SU-DHL-6 (cell line): ENCODE results near the gene SDC4.

Experiments used
- H2AFZ ChIP-seq: fragments of 200-600 bp; sonication (generic); 2 replicates; pipeline ENCODE4 v1.6.1; 2014; ENCODE audit warnings: low read depth, mild to moderate bottlenecking, moderate library complexity, mixed read lengths, antibody characterized with exemption, low read length; ENCODE audit not compliant: severe bottlenecking
- H3F3A ChIP-seq: fragments of 200-600 bp; shearing (Covaris generic); 2 replicates; pipeline ENCODE4 v1.6.0; 2016; ENCODE audit warnings: antibody characterized with exemption, mild to moderate bottlenecking; ENCODE audit not compliant: insufficient read depth
- H3K27ac ChIP-seq: fragments of 200-600 bp; sonication (generic); 2 replicates; pipeline ENCODE4 v1.5.1; 2016; ENCODE audit warnings: low read depth, mild to moderate bottlenecking, low read length, moderate library complexity, mixed read lengths
- H3K27me3 ChIP-seq: fragments of 200-600 bp; sonication (generic), shearing (Covaris generic); 2 replicates; pipeline ENCODE4 v1.6.0; 2014; ENCODE audit warnings: mild to moderate bottlenecking, low read length
- H3K36me3 ChIP-seq: fragments of 200-600 bp; sonication (generic); 2 replicates; pipeline ENCODE4 v1.6.1; 2014; ENCODE audit warnings: mild to moderate bottlenecking, low read length, mixed read lengths
- H3K4me2 ChIP-seq: fragments of 300-600, 200-600 bp; shearing (Covaris generic), sonication (generic); 2 replicates; pipeline ENCODE4 v1.6.0; 2014; ENCODE audit warnings: low read length, low read depth, mild to moderate bottlenecking; ENCODE audit not compliant: poor library complexity, severe bottlenecking
- H3K4me3 ChIP-seq: fragments of 200-600 bp; sonication (generic); 2 replicates; pipeline ENCODE4 v1.5.1; 2014; ENCODE audit warnings: antibody characterized with exemption, low read length, mild to moderate bottlenecking, mixed read lengths; ENCODE audit not compliant: insufficient read depth, poor library complexity, severe bottlenecking
- H3K79me2 ChIP-seq: fragments of 200-600 bp; sonication (generic); 2 replicates; pipeline ENCODE4 v1.6.1; 2014; ENCODE audit warnings: mild to moderate bottlenecking, low read length, moderate library complexity; ENCODE audit not compliant: insufficient read depth
- H3K9ac ChIP-seq: fragments of 200-600 bp; sonication (generic); 2 replicates; pipeline ENCODE4 v1.7.0; 2014; ENCODE audit warnings: mild to moderate bottlenecking, low read length
- H3K9me2 ChIP-seq: fragments of 200-600 bp; sonication (generic); replicated peaks from 2 replicates; pipeline ENCODE4 v1.6.1; 2014; ENCODE audit warnings: low read length; ENCODE audit not compliant: insufficient read depth
- H3K9me3 ChIP-seq: fragments of 200-600 bp; sonication (generic); 2 replicates; pipeline ENCODE4 v1.6.1; 2014; ENCODE audit warnings: low read length, mixed read lengths; ENCODE audit not compliant: insufficient read depth
- H4K20me1 ChIP-seq: fragments of 200-600 bp; sonication (generic); 2 replicates; pipeline ENCODE4 v1.6.1; 2014; ENCODE audit warnings: low read depth, mild to moderate bottlenecking, antibody characterized with exemption, low read length, moderate library complexity, mixed read lengths
- EZH2phosphoT487 ChIP-seq: fragments of 200-600 bp; sonication (generic), shearing (Covaris generic); conservative IDR thresholded peaks from 2 replicates; pipeline ENCODE4 v1.6.1; 2018; ENCODE audit warnings: mild to moderate bottlenecking, antibody characterized with exemption, low read length, moderate library complexity, mixed read lengths
- TF ChIP-seq, protein P1 (sequence below): fragments of 200-600 bp; sonication (generic); IDR thresholded peaks from one replicate; pipeline ENCODE4 v1.5.1; 2017; ENCODE audit warnings: antibody characterized with exemption, mild to moderate bottlenecking, low read length, moderate library complexity; ENCODE audit not compliant: insufficient read depth, poor library complexity, severe bottlenecking

SDC4 gene

DNA sequence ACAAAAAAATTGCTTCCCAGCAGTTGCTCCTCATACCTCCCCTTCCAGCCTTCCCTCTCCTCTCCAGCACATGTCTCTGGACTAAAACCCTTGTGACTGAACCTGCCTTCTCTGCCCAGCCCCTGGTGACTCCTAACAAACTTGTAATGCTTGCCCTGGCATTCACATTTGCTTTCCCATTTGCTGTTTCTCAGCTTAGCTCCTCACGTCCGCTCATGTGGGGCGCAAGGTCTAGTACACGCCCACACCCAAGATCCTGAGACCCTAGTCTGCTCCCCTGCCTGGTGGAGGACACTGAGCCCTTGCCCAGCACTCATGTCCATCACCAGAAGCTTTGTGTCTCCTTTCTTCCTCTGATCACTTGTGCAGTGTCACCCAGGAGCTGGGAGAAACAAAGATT lies 59.8 kb downstream of the SDC4 start:
- H3K79me2 ChIP-seq = no peaks in the 10 kb centered on the region
- H4K20me1 ChIP-seq = no peaks in the 10 kb centered on the region
- no peaks in the 10 kb centered on the region for H3K27me3 ChIP-seq
- H3K4me2 ChIP-seq = no peak overlapping the region
- no peaks in the 10 kb centered on the region for H3F3A ChIP-seq
- H3K27ac ChIP-seq = no peak overlapping the region
- no peaks in the 10 kb centered on the region for H3K36me3 ChIP-seq
- no peak for TF ChIP-seq EZH2phosphoT487
- TF ChIP-seq, protein P1, sequence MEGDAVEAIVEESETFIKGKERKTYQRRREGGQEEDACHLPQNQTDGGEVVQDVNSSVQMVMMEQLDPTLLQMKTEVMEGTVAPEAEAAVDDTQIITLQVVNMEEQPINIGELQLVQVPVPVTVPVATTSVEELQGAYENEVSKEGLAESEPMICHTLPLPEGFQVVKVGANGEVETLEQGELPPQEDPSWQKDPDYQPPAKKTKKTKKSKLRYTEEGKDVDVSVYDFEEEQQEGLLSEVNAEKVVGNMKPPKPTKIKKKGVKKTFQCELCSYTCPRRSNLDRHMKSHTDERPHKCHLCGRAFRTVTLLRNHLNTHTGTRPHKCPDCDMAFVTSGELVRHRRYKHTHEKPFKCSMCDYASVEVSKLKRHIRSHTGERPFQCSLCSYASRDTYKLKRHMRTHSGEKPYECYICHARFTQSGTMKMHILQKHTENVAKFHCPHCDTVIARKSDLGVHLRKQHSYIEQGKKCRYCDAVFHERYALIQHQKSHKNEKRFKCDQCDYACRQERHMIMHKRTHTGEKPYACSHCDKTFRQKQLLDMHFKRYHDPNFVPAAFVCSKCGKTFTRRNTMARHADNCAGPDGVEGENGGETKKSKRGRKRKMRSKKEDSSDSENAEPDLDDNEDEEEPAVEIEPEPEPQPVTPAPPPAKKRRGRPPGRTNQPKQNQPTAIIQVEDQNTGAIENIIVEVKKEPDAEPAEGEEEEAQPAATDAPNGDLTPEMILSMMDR = no peak
- H2AFZ ChIP-seq = no peak overlapping the region
- no peak overlapping the region for H3K9ac ChIP-seq
- no peaks in the 10 kb centered on the region for H3K9me3 ChIP-seq
- H3K9me2 ChIP-seq = no peaks in the 10 kb centered on the region
- no peak overlapping the region for H3K4me3 ChIP-seq

DNA sequence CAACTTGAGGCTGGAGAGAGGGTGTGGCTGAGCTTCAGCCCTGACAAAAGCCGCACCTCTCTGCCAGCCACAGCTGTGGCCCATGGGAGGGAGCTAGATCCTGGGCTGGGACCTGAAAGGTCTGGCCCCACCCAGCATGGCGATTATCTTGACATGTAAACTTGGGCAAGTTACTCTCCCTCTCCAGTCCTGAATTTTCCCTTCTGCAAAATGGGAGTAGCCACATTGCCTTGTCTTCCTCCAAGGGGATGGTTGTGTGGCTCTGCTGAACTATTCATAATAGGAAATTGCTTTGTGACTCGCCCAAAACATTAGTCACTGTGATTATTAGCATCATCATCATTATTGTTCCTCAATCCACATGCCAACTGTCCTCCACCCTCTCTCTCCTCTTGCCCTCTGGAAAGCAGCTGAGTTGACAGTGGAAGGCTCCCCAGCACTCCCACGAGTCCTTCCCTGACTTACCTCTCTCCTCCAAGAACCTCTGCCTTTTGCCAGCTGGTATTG lies 64.6 kb downstream of the SDC4 start:
- TF ChIP-seq, protein P1 = no peak
- no peak for TF ChIP-seq EZH2phosphoT487
- Histone ChIP-seq H3F3A (no peaks in the 10 kb centered on the region), H3K27me3 (no peaks in the 10 kb centered on the region), H2AFZ (no peak overlapping the region), H3K27ac (no peak overlapping the region), H3K9me3 (no peaks in the 10 kb centered on the region), H4K20me1 (no peaks in the 10 kb centered on the region), H3K9ac (no peak overlapping the region), H3K79me2 (no peaks in the 10 kb centered on the region), H3K4me2 (no peak overlapping the region), H3K9me2 (no peaks in the 10 kb centered on the region), H3K36me3 (no peaks in the 10 kb centered on the region), H3K4me3 (no peak overlapping the region)

DNA sequence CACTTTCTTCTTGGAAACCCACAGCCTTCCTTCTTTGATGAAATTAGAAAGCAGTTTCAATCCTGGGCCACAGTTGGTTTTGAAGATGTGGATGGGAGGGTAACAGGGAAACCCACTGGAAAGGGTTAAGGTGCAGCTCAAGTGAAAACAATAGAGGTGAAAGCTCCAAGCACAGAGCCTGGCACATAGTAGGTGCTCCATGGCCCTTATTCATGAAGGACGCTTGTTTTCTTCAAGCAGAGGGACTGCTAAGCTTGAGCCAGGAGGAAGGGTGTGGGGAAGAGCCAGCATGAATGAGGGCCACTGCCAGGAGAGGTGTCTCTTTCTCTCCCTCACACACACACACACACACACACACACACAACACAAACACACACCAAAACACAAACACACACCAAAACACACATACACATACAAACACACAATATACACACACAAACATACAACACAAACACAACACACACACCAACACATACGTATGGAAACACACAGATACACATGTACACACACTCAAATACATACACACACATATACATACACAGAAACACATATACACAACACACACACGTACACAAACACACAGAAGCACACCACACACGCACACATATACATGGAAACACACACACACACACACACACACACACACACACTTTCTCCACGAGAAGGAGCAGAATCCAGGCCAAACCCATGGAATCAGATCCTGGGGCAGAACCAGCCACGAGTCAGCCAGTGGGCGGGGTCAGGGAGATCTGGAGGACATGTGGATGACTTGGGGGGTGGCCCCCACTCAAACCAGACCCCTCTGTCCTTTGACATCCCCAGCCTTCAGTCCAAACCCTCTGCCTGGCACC lies 65.3 kb downstream of the SDC4 start:
- TF ChIP-seq EZH2phosphoT487 = no peak
- TF ChIP-seq, protein P1 = no peak
- H3K4me3 ChIP-seq = no peak overlapping the region
- no peaks in the 10 kb centered on the region for H3K27me3 ChIP-seq
- no peaks in the 10 kb centered on the region for H3K36me3 ChIP-seq
- H3K79me2 ChIP-seq = no peaks in the 10 kb centered on the region
- H4K20me1 ChIP-seq = no peaks in the 10 kb centered on the region
- no peaks in the 10 kb centered on the region for H3F3A ChIP-seq
- H3K9ac ChIP-seq = no peak overlapping the region
- no peak overlapping the region for H3K4me2 ChIP-seq
- H3K9me3 ChIP-seq = no peaks in the 10 kb centered on the region
- H2AFZ ChIP-seq = no peak overlapping the region
- H3K9me2 ChIP-seq = no peaks in the 10 kb centered on the region
- H3K27ac ChIP-seq = no peak overlapping the region
